HL-60 (cell line): ENCODE data around the gene EVX1.
A peak's percentile ranks its signal among the peaks of the same experiment; 100 is the strongest.

ENCODE experiments used
- DNase-seq, 2 experiments: peaks; one replicate each; pipeline ENCODE4 v3.0.0-alpha.2; 2010 to 2020; ENCODE audit warnings: low read depth in 1 of 2, low spot score in 1 of 2
- H3K27ac ChIP-seq: fragments of 250-450 bp; sonication (Bioruptor Pico); replicated peaks from 2 replicates; pipeline ENCODE4 v1.5.1; 2020; ENCODE audit warnings: mild to moderate bottlenecking, moderate library complexity
- H3K27me3 ChIP-seq: fragments of 250-450 bp; sonication (Bioruptor Pico); 2 replicates; pipeline ENCODE4 v1.5.1; 2021; ENCODE audit warnings: mild to moderate bottlenecking, moderate library complexity; ENCODE audit not compliant: insufficient read depth, poor library complexity, severe bottlenecking
- H3K4me3 ChIP-seq: replicated peaks from 2 replicates; pipeline ENCODE4 v1.5.1; 2011; ENCODE audit warnings: mild to moderate bottlenecking, control low read depth, low read length; ENCODE audit not compliant: insufficient read depth
- CTCF ChIP-seq: IDR thresholded peaks from one replicate; pipeline ENCODE4 v1.5.1; 2011; ENCODE audit warnings: low read length, control low read depth, inconsistent platforms; ENCODE audit not compliant: insufficient read depth
- GABPA ChIP-seq: IDR thresholded peaks from 2 replicates; pipeline ENCODE4 v1.6.1; 2012; ENCODE audit warnings: low read depth
- POLR2AphosphoS5 ChIP-seq: IDR thresholded peaks from 2 replicates; pipeline ENCODE4 v1.6.1; 2012; ENCODE audit warnings: low read depth
- REST ChIP-seq: IDR thresholded peaks from 2 replicates; pipeline ENCODE4 v1.6.1; 2012; ENCODE audit warnings: low read depth; ENCODE audit not compliant: insufficient replicate concordance
- SPI1 ChIP-seq: IDR thresholded peaks from 2 replicates; pipeline ENCODE4 v1.6.1; 2012; ENCODE audit warnings: low read depth, mild to moderate bottlenecking, borderline replicate concordance

EVX1 gene

GRCh38 chr7:27277628-27278027, 35.0 kb downstream of the EVX1 start:
- H3K4me3 ChIP-seq: no peak overlapping the region
- H3K27me3 ChIP-seq: no peaks in the 10 kb centered on the region
- no peak overlapping the region for H3K27ac ChIP-seq
- TF ChIP-seq CTCF (no peak), GABPA (no peak), POLR2AphosphoS5 (no peak), REST (no peak), SPI1 (no peak)
- no peak for DNase-seq

- H3K4me3 ChIP-seq: no peak overlapping the region
- no peak for DNase-seq
- no peak overlapping the region for H3K27ac ChIP-seq
- H3K27me3 ChIP-seq: peaks cover 9% of the 10 kb centered on the region
- TF ChIP-seq SPI1: no peak
- TF ChIP-seq CTCF: no peak
- TF ChIP-seq REST: no peak
- no peak for TF ChIP-seq GABPA
- TF ChIP-seq POLR2AphosphoS5: no peak
These were observed 41.0 kb downstream of the EVX1 start for GRCh38 chr7:27283558-27283957.

GRCh38 chr7:27295236-27295635, 52.6 kb downstream of the EVX1 start:
- Histone ChIP-seq H3K27me3 (no peaks in the 10 kb centered on the region), H3K4me3 (no peak overlapping the region), H3K27ac (no peak overlapping the region)
- TF ChIP-seq SPI1 (no peak), GABPA (no peak)
- DNase-seq: no peak

GRCh38 chr7:27297356-27297755, 54.8 kb downstream of the EVX1 start:
- TF ChIP-seq POLR2AphosphoS5 (no peak), CTCF (no peak), SPI1 (no peak), REST (no peak), GABPA (no peak)
- Histone ChIP-seq H3K27me3 (no peaks in the 10 kb centered on the region), H3K4me3 (no peak overlapping the region), H3K27ac (no peak overlapping the region)
- peak in 1 of 2 experiments; percentile 46 for DNase-seq
